MM.1S (cell line): ENCODE results near the gene VIM.

Source experiments
- DNase-seq: peaks from one replicate; pipeline ENCODE4 v3.0.0-alpha.2; 2015
- H2AFZ ChIP-seq: fragments of 300-600 bp; sonication (generic); 2 replicates; pipeline ENCODE4 v1.6.0; 2016; ENCODE audit warnings: antibody characterized with exemption, low read length
- H3F3A ChIP-seq: fragments of 300-600 bp; sonication (generic); 2 replicates; pipeline ENCODE4 v1.6.1; 2016; ENCODE audit warnings: mild to moderate bottlenecking, antibody characterized with exemption, low read length, moderate library complexity, mixed read lengths; ENCODE audit not compliant: insufficient read depth
- H3K27ac ChIP-seq: fragments of 300-600 bp; sonication (generic); 2 replicates; pipeline ENCODE4 v1.5.1; 2016; ENCODE audit warnings: mild to moderate bottlenecking, low read length
- H3K27me3 ChIP-seq: fragments of 300-600 bp; sonication (generic); replicated peaks from 2 replicates; pipeline ENCODE4 v1.6.0; 2016; ENCODE audit warnings: low read length; ENCODE audit not compliant: insufficient read depth
- H3K36me3 ChIP-seq: fragments of 300-600 bp; sonication (generic); replicated peaks from 2 replicates; pipeline ENCODE4 v1.6.1; 2016; ENCODE audit warnings: mild to moderate bottlenecking, low read length, mixed read lengths; ENCODE audit not compliant: insufficient read depth
- H3K4me1 ChIP-seq: fragments of 300-600 bp; sonication (generic); 2 replicates; pipeline ENCODE4 v1.6.1; 2016; ENCODE audit warnings: low read length, mixed read lengths
- H3K4me2 ChIP-seq: fragments of 300-600 bp; sonication (generic); 2 replicates; pipeline ENCODE4 v1.6.0; 2016; ENCODE audit warnings: low read depth, low read length
- H3K4me3 ChIP-seq: fragments of 300-600 bp; sonication (generic); 2 replicates; pipeline ENCODE4 v1.5.1; 2016; ENCODE audit warnings: low read length, mixed read lengths
- H3K79me2 ChIP-seq: fragments of 300-600 bp; sonication (generic); 2 replicates; pipeline ENCODE4 v1.6.1; 2016; ENCODE audit warnings: mixed run types, low read length, mixed read lengths
- H3K9ac ChIP-seq: fragments of 300-600 bp; sonication (generic); 2 replicates; pipeline ENCODE4 v1.6.1; 2016; ENCODE audit warnings: low read length, mixed read lengths
- H3K9me2 ChIP-seq: fragments of 300-600 bp; sonication (generic); replicated peaks from 2 replicates; pipeline ENCODE4 v1.6.1; 2016; ENCODE audit warnings: mild to moderate bottlenecking, low read length, mixed read lengths; ENCODE audit not compliant: insufficient read depth
- H3K9me3 ChIP-seq: fragments of 300-600 bp; sonication (generic); replicated peaks from 2 replicates; pipeline ENCODE4 v1.6.1; 2016; ENCODE audit warnings: mild to moderate bottlenecking, low read length, mixed read lengths; ENCODE audit not compliant: insufficient read depth
- H4K20me1 ChIP-seq: fragments of 300-600 bp; sonication (generic); 2 replicates; pipeline ENCODE4 v1.6.1; 2016; ENCODE audit warnings: mild to moderate bottlenecking, low read length, moderate library complexity, mixed read lengths; ENCODE audit not compliant: insufficient read depth
- CTCF ChIP-seq: fragments of 300-600 bp; sonication (generic); IDR thresholded peaks from 2 replicates; pipeline ENCODE4 v1.5.1; 2016; ENCODE audit warnings: antibody characterized with exemption, low read length, mixed read lengths
- EZH2 ChIP-seq: fragments of 300-600 bp; sonication (generic); optimal IDR thresholded peaks from 2 replicates; pipeline ENCODE3; 2017; ENCODE audit warnings: low read depth, mild to moderate bottlenecking, antibody characterized with exemption, low read length, mixed read lengths
- EZH2phosphoT487 ChIP-seq: fragments of 300-600 bp; sonication (generic); IDR thresholded peaks from 2 replicates; pipeline ENCODE4 v1.6.1; 2018; ENCODE audit warnings: antibody characterized with exemption, low read length

VIM gene

DNA sequence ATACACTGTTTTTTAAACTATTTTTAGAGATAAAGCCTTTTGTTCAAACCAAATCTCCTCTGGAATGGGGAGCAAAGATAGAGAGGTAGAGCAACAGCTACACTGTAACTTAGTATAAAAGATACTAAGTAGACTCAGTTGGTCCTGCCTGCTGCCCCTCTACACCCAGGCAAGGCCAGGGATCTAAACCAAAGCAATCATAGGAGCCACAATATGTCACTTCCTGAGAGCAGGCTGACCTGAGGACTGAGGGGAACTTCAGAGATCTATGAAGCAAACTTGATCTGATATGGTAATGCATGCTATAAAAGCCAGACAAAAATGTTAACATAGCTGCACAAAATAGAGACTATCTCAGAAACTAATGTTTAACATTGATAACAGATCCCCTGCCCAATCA lies 19.6 kb upstream of the VIM start:
- Histone ChIP-seq H4K20me1 (no peaks in the 10 kb centered on the region), H3F3A (no peaks in the 10 kb centered on the region), H3K27ac (no peak overlapping the region), H3K27me3 (no peaks in the 10 kb centered on the region), H3K9ac (no peak overlapping the region), H3K4me2 (no peak overlapping the region), H2AFZ (no peak overlapping the region), H3K36me3 (no peaks in the 10 kb centered on the region), H3K4me3 (no peak overlapping the region), H3K9me3 (no peaks in the 10 kb centered on the region), H3K4me1 (no peaks in the 10 kb centered on the region), H3K9me2 (no peaks in the 10 kb centered on the region), H3K79me2 (no peaks in the 10 kb centered on the region)
- TF ChIP-seq CTCF (no peak), EZH2 (no peak), EZH2phosphoT487 (no peak)
- DNase-seq = no peak

- DNase-seq = no peak
- H3K4me1 ChIP-seq = no peaks in the 10 kb centered on the region
- no peaks in the 10 kb centered on the region for H3F3A ChIP-seq
- H4K20me1 ChIP-seq = no peaks in the 10 kb centered on the region
- H3K27ac ChIP-seq = no peak overlapping the region
- H3K4me2 ChIP-seq = no peak overlapping the region
- no peak overlapping the region for H2AFZ ChIP-seq
- H3K9ac ChIP-seq = no peak overlapping the region
- H3K4me3 ChIP-seq = no peak overlapping the region
- no peaks in the 10 kb centered on the region for H3K79me2 ChIP-seq
- TF ChIP-seq CTCF = no peak
- TF ChIP-seq EZH2 = no peak
- TF ChIP-seq EZH2phosphoT487 = no peak
- no peaks in the 10 kb centered on the region for H3K27me3 ChIP-seq
- H3K9me2 ChIP-seq = no peaks in the 10 kb centered on the region
- no peaks in the 10 kb centered on the region for H3K36me3 ChIP-seq
- H3K9me3 ChIP-seq = no peaks in the 10 kb centered on the region
Measured at GRCh38 chr10:17209302-17209701, 18.7 kb upstream of the VIM start.

DNA sequence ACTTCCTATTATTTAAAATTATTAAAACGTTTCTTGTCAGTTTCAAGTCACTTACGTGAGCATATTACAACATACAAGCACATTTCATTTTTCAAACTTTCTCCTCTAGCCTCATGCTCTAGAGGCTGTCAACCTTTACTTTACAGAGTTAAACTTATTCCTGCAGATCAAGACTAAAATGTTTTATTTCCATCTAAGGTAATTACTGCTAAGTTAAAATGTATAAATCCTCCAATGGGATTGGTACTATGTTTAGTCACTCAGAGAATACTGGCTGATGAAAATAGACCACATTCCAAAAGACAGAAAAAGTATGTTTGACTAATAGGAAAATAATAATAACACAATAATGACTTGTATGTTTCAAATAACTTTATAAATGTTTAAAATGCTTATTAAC lies 18.2 kb upstream of the VIM start:
- Histone ChIP-seq H3K36me3 (no peaks in the 10 kb centered on the region), H3K9me3 (no peaks in the 10 kb centered on the region), H2AFZ (no peak overlapping the region), H3K4me2 (no peak overlapping the region), H3K27me3 (no peaks in the 10 kb centered on the region), H3K9ac (no peak overlapping the region), H3K4me1 (no peaks in the 10 kb centered on the region), H3F3A (no peaks in the 10 kb centered on the region), H3K79me2 (no peaks in the 10 kb centered on the region), H3K9me2 (no peaks in the 10 kb centered on the region), H3K27ac (no peak overlapping the region), H4K20me1 (no peaks in the 10 kb centered on the region), H3K4me3 (no peak overlapping the region)
- DNase-seq = no peak
- TF ChIP-seq EZH2phosphoT487 (no peak), EZH2 (no peak), CTCF (no peak)
